Measurements from ENCODE around the gene POFUT1.
"Not testable (repeated sequence)": the region's sequence is repeated elsewhere in the genome, so short reads cannot be mapped to it uniquely, and the experiment has no call there.

Gene POFUT1

GRCh38 chr20:32168184-32168910 is 39.3 kb upstream of the POFUT1 start:
- Mint-ChIP-seq H3K27me3 (ENCODE audit: low read depth) (no peaks in the 10 kb centered on the region), H3K27ac (peak overlapping the region; percentile 31 to 51 (median 37)), H3K4me1 (peaks cover 22% of the 10 kb centered on the region), H3K4me3 (no peak overlapping the region), H3K36me3 (ENCODE audit: low read depth) (peaks cover 33% of the 10 kb centered on the region), H3K9me3 (no peaks in the 10 kb centered on the region)
- TF ChIP-seq CTCF (IDR thresholded peaks at IDR 0.05; ENCODE audit: unreplicated experiment in 3 of 3) = no peak

GRCh38 chr20:32177696-32178095 is 30.0 kb upstream of the POFUT1 start:
- not testable (repeated sequence) for H3K9me3 Mint-ChIP-seq; H3K4me1 Mint-ChIP-seq; H3K4me3 Mint-ChIP-seq; H3K27me3 Mint-ChIP-seq (ENCODE audit: low read depth)
- H3K27ac Mint-ChIP-seq = peak overlapping the region in 1 of 3 experiments; percentile 51
- peaks cover 21% of the 10 kb centered on the region for H3K36me3 Mint-ChIP-seq (ENCODE audit: low read depth)

GRCh38 chr20:32179515-32179914 is 28.2 kb upstream of the POFUT1 start:
- no peaks in the 10 kb centered on the region for H3K4me1 Mint-ChIP-seq
- H3K27me3 Mint-ChIP-seq (ENCODE audit: low read depth) = no peaks in the 10 kb centered on the region
- H3K27ac Mint-ChIP-seq = no peak overlapping the region
- no peak overlapping the region for H3K4me3 Mint-ChIP-seq
- peaks cover 20% of the 10 kb centered on the region for H3K36me3 Mint-ChIP-seq (ENCODE audit: low read depth)
- TF ChIP-seq CTCF (IDR thresholded peaks at IDR 0.05; ENCODE audit: unreplicated experiment in 3 of 3) = no peak
- H3K9me3 Mint-ChIP-seq = peaks cover 6% of the 10 kb centered on the region

DNA sequence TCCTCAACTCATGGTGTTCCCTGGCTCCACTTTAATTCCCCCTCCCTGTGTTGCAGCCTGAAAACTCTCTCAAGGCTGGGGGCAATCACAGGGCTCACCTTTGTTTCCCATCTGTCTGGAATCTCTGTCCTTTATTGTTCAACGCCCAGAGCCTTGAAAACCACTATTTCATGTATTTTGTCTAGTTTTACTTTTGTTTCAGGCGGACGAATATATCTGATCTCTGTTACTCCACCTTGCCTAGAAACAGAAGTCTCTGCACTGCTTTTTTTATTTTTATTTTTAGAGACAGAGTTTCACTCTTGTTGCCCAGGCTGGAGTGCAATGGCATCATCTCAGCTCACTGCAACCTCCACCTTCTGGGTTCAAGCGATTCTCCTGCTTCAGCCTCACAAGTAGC is 27.7 kb upstream of the POFUT1 start:
- H3K27ac Mint-ChIP-seq = no peak overlapping the region
- peaks cover 6% of the 10 kb centered on the region for H3K9me3 Mint-ChIP-seq
- H3K36me3 Mint-ChIP-seq (ENCODE audit: low read depth) = peaks cover 20% of the 10 kb centered on the region
- H3K4me3 Mint-ChIP-seq = no peak overlapping the region
- no peak for TF ChIP-seq CTCF (IDR thresholded peaks at IDR 0.05; ENCODE audit: unreplicated experiment in 3 of 3)
- no peaks in the 10 kb centered on the region for H3K4me1 Mint-ChIP-seq
- H3K27me3 Mint-ChIP-seq (ENCODE audit: low read depth) = no peaks in the 10 kb centered on the region

DNA sequence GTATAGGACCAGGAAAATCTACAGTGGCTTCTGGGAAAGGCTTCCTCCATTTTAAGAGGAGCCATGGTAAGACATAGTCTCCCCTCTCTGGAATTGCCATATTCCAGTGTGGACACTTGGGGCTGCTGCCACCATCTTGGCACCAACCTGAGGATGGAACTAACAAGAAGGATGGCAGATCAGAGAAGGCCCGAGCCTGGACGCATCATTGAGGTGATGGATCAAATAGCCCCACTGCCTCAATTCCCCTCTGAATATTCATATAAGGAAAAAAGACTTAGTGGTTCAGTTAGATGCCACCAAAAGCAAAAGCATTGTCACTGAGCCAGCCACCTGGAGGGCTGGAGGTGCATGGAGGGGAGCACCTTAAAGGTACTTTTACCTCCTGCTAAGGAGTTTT is 26.1 kb upstream of the POFUT1 start:
- Mint-ChIP-seq H3K4me3 (no peak overlapping the region), H3K9me3 (peaks cover 6% of the 10 kb centered on the region), H3K27ac (no peak overlapping the region), H3K4me1 (no peaks in the 10 kb centered on the region), H3K27me3 (ENCODE audit: low read depth) (no peaks in the 10 kb centered on the region), H3K36me3 (ENCODE audit: low read depth) (peaks cover 26% of the 10 kb centered on the region)
- no peak for TF ChIP-seq CTCF (IDR thresholded peaks at IDR 0.05; ENCODE audit: unreplicated experiment in 3 of 3)

DNA sequence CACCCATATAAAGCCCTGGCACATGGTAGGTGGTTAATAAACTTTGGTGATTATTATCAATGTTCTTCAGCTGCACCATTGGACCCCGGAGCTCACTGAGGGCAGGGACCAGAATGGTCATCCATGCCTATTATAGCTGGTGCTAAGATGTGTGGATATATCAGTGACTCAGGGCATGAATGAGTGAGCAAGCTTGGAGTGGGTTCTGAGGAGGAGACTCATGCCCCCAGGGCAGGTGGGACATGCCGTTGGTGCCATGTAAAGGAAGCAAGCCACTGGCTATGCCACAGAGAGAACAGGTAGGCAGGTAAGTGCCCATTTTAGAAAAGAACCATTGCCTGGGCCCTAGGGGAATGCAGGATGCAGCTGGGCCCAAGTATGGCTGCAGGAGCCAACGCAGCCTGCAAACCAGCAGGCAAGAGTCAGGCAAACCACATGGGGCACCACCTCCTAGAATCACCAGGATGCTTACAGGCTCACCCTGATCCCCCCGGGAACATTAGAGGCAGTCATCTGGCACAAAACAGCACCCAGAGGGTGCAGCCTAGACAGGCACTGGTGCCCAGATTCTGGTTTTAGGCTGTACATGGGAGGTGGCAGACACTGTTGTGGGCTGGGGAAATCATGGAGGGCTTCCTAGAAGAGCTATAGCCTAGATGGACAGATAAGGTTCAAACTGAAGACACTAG is 23.6 kb upstream of the POFUT1 start:
- H3K9me3 Mint-ChIP-seq = no peaks in the 10 kb centered on the region
- no peaks in the 10 kb centered on the region for H3K27me3 Mint-ChIP-seq (ENCODE audit: low read depth)
- peaks cover 14% of the 10 kb centered on the region for H3K36me3 Mint-ChIP-seq (ENCODE audit: low read depth)
- peaks cover 5% of the 10 kb centered on the region for H3K4me1 Mint-ChIP-seq
- TF ChIP-seq CTCF (IDR thresholded peaks at IDR 0.05; ENCODE audit: unreplicated experiment in 3 of 3) = no peak
- H3K27ac Mint-ChIP-seq = no peak overlapping the region
- no peak overlapping the region for H3K4me3 Mint-ChIP-seq
